ENCODE data around the gene POU2AF2. TPM values are rescaled to one million over a fixed set of nuclear protein-coding genes. Genes with fewer than 3 reads are reported as not detected.

The POU2AF2 gene
- total and polyA plus RNA-seq, 3 donors from 2014 or later = 2.5 to 7.9 (median 5.2) TPM

DNA sequence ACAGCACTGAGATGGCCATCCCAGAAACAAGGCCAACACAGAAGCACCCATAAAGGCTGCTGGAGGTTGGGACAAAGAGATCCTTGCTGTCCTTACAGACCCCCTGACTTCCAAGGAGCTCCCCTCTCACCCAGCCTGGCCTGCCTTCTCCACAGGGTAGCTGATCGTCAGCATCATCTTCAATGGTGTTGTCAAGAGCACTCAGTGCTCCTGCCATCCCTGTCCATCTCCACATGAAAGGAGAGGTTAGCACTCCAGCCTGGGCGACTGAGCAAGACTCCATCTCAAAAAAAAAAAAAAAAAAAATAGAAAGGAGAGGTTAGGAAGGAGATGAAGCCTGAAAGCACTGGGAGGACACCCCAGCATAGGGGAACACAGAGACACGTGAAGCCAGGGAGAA is 50.7 kb downstream of the POU2AF2 start:
- 67 to 82% methylated on average over 1 to 3 of the region's 3 CpGs for WGBS, 2 donors
- peaks cover 3% of the 10 kb centered on the region for H3K4me1 ChIP-seq
- no peaks in the 10 kb centered on the region for H3K36me3 ChIP-seq (ENCODE audit: low read depth, missing control alignments)
- no peak overlapping the region for H3K4me3 ChIP-seq
- H3K27me3 ChIP-seq = no peaks in the 10 kb centered on the region
- DNase-seq = no peak
- intact Hi-C loops (cut with DNase I; ENCODE audit: low total_unique reads) = no loop called here
- no peak overlapping the region for H3K27ac ChIP-seq
- H3K9me3 ChIP-seq = no peaks in the 10 kb centered on the region
- TF ChIP-seq POLR2A (IDR thresholded peaks at IDR 0.05) = no peak
- TF ChIP-seq, protein P1, sequence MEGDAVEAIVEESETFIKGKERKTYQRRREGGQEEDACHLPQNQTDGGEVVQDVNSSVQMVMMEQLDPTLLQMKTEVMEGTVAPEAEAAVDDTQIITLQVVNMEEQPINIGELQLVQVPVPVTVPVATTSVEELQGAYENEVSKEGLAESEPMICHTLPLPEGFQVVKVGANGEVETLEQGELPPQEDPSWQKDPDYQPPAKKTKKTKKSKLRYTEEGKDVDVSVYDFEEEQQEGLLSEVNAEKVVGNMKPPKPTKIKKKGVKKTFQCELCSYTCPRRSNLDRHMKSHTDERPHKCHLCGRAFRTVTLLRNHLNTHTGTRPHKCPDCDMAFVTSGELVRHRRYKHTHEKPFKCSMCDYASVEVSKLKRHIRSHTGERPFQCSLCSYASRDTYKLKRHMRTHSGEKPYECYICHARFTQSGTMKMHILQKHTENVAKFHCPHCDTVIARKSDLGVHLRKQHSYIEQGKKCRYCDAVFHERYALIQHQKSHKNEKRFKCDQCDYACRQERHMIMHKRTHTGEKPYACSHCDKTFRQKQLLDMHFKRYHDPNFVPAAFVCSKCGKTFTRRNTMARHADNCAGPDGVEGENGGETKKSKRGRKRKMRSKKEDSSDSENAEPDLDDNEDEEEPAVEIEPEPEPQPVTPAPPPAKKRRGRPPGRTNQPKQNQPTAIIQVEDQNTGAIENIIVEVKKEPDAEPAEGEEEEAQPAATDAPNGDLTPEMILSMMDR (IDR thresholded peaks at IDR 0.05) = no peak

DNA sequence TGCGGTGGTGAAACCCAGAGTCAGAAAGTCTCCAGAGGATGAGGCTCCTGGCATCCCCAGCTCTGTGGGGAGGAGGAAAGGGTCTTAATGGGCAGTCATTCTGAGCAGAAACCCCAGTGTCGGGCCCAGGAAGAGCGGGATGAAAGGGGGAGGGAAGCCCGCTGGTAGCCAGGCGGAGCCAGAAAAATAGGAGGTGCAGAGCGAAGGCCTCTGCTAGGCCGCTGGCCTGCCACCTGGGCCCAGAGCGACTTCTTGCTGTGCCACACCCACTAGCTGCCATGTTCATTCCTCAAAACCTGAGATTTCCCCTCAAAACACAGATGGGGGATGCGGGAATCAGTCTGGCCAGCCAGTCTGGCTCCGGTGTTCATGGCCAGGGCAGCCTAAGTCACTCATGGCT is 52.2 kb downstream of the POU2AF2 start:
- H3K27me3 ChIP-seq = no peaks in the 10 kb centered on the region
- no peak overlapping the region for H3K27ac ChIP-seq
- 63 to 76% methylated on average over 9 to 10 of the region's 10 CpGs for WGBS, 2 donors
- intact Hi-C loops (cut with DNase I; ENCODE audit: low total_unique reads) = no loop called here
- H3K4me1 ChIP-seq = peaks cover 3% of the 10 kb centered on the region
- no peaks in the 10 kb centered on the region for H3K9me3 ChIP-seq
- no peaks in the 10 kb centered on the region for H3K36me3 ChIP-seq (ENCODE audit: low read depth, missing control alignments)
- no peak for DNase-seq
- TF ChIP-seq, protein P1 (IDR thresholded peaks at IDR 0.05) = no peak
- no peak for TF ChIP-seq POLR2A (IDR thresholded peaks at IDR 0.05)
- no peak overlapping the region for H3K4me3 ChIP-seq

DNA sequence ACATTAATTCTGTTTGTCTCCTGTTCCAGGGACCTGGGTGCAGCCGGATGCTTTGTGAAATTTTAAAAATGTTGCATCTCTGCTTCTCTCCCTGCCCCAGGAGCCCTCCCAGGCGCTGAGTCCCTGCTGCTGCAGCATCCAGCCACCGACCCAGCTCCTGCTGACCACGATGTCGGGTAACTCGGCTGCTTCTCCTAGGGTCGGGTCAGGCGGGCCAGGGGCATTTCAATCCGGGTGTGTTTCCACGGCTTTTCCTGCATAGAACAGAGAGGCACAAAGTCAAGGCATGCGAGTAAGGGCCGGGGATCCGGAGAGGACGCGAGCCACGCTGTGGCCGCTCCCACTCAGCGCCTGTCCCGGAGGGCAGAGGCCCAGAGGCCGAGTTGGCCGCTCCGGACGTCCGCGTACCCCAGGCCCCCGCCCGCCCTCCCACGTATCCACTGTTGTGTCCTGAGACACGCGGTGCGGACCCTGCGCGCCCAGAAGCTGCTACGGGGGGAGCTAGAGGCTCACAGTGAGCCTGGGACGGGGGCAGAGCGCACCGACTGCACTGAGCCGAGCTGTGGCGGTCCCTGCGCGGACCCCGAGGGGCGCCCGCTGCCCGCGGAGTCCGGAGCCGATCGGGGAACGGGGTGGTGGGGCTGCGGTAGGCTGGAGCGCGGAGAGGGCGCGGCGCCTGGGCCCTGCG is 53.0 kb downstream of the POU2AF2 start, which contains the start of gene POU2AF3:
Gene POU2AF3, plus strand, starts transcription at position 134 of the 688 bp plus-strand sequence. Its CDS starts 36 bp downstream, at position 170.
- 4 to 7% methylated on average over 17 to 57 of the region's 57 CpGs for WGBS, 2 donors
- DNase-seq = peak; percentile 46
- no peak for TF ChIP-seq POLR2A (IDR thresholded peaks at IDR 0.05)
- TF ChIP-seq, protein P1 (IDR thresholded peaks at IDR 0.05) = no peak
- no peaks in the 10 kb centered on the region for H3K36me3 ChIP-seq (ENCODE audit: low read depth, missing control alignments)
- no peaks in the 10 kb centered on the region for H3K27me3 ChIP-seq
- intact Hi-C loops (cut with DNase I; ENCODE audit: low total_unique reads) = no loop called here
- H3K4me1 ChIP-seq = peaks cover 3% of the 10 kb centered on the region
- H3K9me3 ChIP-seq = no peaks in the 10 kb centered on the region
- H3K4me3 ChIP-seq = peak within 1 kb of the TSS; percentile 68 to 79
- H3K27ac ChIP-seq = peak within 1 kb of the TSS; percentile 74 to 87

DNA sequence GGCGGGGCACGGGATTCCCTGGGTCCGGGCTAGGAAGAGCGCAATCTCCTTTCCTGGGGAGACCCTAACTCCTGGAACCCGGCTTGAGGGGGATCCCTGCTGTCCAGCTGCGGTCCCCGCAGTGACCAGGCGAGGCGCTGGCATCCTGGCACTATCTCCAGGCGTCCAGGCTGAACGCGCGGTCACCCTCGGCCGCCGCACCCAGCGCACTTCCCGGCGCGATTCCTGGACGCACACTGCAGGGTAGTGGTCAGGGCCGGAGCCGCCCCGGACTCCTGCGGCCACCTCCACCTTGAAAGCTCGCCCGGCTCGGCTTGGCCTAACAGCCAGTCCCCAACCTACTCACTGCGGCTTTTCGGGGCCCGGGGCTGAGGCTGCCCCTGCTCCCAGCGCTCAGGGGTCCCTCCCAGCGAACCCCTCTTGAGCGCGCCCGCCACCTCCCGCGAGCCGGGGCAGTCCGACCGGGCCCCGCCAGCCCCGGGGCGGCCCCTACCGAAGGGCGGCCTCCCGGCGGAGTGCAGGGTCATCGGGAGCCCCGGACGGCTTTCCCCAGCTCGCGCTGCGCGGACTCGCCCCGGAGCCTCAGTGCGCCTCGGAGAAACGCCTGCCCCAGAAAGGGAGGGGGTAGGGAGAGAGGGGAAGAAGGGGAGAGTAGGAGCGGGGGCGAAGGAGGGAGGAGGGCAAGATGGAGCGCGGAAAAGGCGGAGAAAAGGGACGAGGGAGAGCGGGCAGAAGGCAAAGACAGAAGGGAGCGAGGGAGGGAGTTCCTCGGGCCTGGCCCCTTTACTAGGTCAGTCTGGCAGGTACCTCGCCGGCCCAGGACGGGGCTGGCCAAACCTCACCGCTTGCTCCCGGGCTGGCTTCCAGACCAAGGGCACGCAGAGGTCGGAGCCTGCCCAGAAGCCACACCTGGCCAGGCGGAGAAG is 53.8 kb downstream of the POU2AF2 start:
- Histone ChIP-seq H3K4me3 (peak overlapping the region; percentile 68 to 79), H3K4me1 (peaks cover 3% of the 10 kb centered on the region), H3K27ac (peak overlapping the region; percentile 74 to 87), H3K27me3 (no peaks in the 10 kb centered on the region), H3K9me3 (no peaks in the 10 kb centered on the region), H3K36me3 (ENCODE audit: low read depth, missing control alignments) (no peaks in the 10 kb centered on the region)
- TF ChIP-seq POLR2A (IDR thresholded peaks at IDR 0.05) = no peak
- TF ChIP-seq, protein P1 (IDR thresholded peaks at IDR 0.05) = peak; percentile 56 to 63 (median 58)
- intact Hi-C loops (cut with DNase I; ENCODE audit: low total_unique reads) = no loop called here
- DNase-seq = peak; percentile 84
- WGBS, 2 donors = 2 to 3% methylated on average over 37 to 76 of the region's 77 CpGs

All from testis (tissue), 3 donors.